Adrenal gland (tissue), 5 donors: ENCODE measurements around the gene RHEBL1.

Experiments used
- CTCF ChIP-seq, 6 experiments: fragments of 450-650 bp in 4 of 6; fragments of 200-600 bp in 2 of 6; sonication (generic) in 1 of 6; IDR thresholded peaks; 1 replicate in 5 of 6; 2 replicates in 1 of 6; pipeline versions ENCODE4 v1.5.1 to v1.8.0; 2016 to 2021; ENCODE audit warnings: antibody characterized with exemption in 6 of 6, mild to moderate bottlenecking in 2 of 6, moderate library complexity in 1 of 6
- POLR2A ChIP-seq, 2 donors: fragments of 450-650 bp; IDR thresholded peaks; one replicate each; pipeline ENCODE4 v1.6.1; 2017; ENCODE audit warnings: antibody characterized with exemption in 2 of 2, mild to moderate bottlenecking in 2 of 2, moderate library complexity in 1 of 2
- donor health status: DM: no; HTN: no; CAD: no.

GRCh38 chr12:49066120-49066519 lies 3.7 kb downstream of the RHEBL1 start:
- TF ChIP-seq POLR2A (IDR thresholded peaks at IDR 0.05) (no peak), CTCF (IDR thresholded peaks at IDR 0.05) (no peak)
